ENCODE measurements around the gene STIMATE. TPM values are rescaled to one million over a fixed set of nuclear protein-coding genes. Genes with fewer than 3 reads are reported as not detected.

STIMATE gene
- total RNA-seq, 4 donors from 2014 or later, result 15.9 to 25.7 (median 19.3) TPM

DNA sequence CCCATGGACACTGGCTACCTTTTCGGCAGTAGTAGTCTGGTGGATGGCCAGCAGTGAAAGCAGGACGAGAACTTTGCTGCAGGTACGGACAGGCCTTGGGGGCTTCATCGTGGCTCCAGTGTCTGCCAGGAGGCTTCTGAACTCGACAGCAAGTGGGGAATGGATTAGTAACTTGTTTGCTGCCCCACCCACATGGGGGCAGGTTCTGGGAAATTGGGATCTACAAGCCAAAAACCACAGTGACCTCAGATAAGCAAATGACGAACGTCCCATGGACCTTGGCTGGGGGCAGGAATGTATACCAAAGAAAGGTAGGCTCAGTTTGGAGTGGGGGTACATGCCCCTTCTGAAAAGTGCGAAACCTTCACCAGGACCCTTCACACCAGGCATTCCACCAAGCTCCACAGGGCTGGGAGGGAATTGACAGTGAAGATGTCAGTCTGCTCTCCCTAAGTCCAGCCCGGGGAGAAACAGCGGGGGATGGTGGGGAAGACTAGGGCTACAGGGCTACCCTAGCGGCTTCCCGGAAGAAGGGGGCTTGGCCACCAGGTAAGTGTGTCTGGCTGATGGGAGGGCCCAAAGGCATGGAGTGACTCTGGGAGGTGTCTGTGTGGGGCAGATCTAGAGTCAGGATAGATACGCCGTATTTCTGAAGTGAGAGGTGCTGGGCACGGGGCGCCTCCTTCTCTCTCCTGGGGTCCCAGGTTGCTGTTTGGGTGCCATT, 66.7 kb downstream of the STIMATE start, which contains the start of gene ITIH4:
Gene ITIH4 (minus strand): TSS at position 138 of the 724 bp plus-strand sequence. CDS start 30 bp downstream, at position 108.
- Histone ChIP-seq H3K27ac (no peak within 1 kb of the TSS), H3K4me3 (no peak within 1 kb of the TSS), H3K9me3 (no peaks in the 10 kb centered on the region), H3K27me3 (no peaks in the 10 kb centered on the region), H3K36me3 (peaks cover 8% of the 10 kb centered on the region), H3K4me1 (peaks cover 27% of the 10 kb centered on the region)
- DNase-seq (ENCODE audit: low spot score in 2 of 2), result no peak
- TF ChIP-seq POLR2A (IDR thresholded peaks at IDR 0.05) (no peak), EP300 (IDR thresholded peaks at IDR 0.05) (no peak), POLR2AphosphoS5 (IDR thresholded peaks at IDR 0.05) (no peak)
- TF ChIP-seq, protein P1, sequence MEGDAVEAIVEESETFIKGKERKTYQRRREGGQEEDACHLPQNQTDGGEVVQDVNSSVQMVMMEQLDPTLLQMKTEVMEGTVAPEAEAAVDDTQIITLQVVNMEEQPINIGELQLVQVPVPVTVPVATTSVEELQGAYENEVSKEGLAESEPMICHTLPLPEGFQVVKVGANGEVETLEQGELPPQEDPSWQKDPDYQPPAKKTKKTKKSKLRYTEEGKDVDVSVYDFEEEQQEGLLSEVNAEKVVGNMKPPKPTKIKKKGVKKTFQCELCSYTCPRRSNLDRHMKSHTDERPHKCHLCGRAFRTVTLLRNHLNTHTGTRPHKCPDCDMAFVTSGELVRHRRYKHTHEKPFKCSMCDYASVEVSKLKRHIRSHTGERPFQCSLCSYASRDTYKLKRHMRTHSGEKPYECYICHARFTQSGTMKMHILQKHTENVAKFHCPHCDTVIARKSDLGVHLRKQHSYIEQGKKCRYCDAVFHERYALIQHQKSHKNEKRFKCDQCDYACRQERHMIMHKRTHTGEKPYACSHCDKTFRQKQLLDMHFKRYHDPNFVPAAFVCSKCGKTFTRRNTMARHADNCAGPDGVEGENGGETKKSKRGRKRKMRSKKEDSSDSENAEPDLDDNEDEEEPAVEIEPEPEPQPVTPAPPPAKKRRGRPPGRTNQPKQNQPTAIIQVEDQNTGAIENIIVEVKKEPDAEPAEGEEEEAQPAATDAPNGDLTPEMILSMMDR (IDR thresholded peaks at IDR 0.05), result no peak
- WGBS, result 74% methylated on average over 16 of the region's 16 CpGs

DNA sequence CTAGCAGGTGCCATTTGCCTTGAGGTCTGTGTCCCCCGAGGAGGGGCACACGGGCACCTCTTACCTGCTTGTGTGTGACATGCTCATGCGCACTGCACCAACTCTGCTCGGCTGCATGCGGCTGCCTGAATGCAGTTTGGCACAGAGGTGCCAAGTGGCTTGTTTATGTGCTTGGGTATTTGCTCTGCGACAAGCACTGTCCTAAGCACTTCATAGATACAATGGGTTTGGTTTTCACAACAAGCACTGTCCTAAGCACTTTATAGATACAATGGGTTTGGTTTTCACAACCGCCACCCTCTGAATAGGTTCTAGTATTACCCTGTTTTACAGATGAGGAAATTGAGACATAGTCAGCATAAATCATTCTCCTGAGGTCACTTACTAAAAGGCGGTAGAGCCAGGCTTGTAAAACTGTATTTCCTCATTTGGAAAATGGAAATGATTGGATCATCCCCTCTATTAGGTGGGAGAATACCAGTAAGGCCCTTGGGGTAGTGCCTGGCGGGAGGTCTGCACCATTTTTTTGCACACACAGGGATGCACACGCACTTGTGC, 67.4 kb downstream of the STIMATE start:
- no peak for DNase-seq (ENCODE audit: low spot score in 2 of 2)
- peaks cover 20% of the 10 kb centered on the region for H3K4me1 ChIP-seq
- H3K27ac ChIP-seq, result no peak overlapping the region
- no peak overlapping the region for H3K4me3 ChIP-seq
- no peaks in the 10 kb centered on the region for H3K27me3 ChIP-seq
- WGBS, result 87% methylated on average over 9 of the region's 10 CpGs
- H3K9me3 ChIP-seq, result no peaks in the 10 kb centered on the region
- TF ChIP-seq POLR2AphosphoS5 (IDR thresholded peaks at IDR 0.05) (no peak), POLR2A (IDR thresholded peaks at IDR 0.05) (no peak), EP300 (IDR thresholded peaks at IDR 0.05) (no peak)
- TF ChIP-seq, protein P1 (IDR thresholded peaks at IDR 0.05), result no peak
- H3K36me3 ChIP-seq, result peaks cover 7% of the 10 kb centered on the region

DNA sequence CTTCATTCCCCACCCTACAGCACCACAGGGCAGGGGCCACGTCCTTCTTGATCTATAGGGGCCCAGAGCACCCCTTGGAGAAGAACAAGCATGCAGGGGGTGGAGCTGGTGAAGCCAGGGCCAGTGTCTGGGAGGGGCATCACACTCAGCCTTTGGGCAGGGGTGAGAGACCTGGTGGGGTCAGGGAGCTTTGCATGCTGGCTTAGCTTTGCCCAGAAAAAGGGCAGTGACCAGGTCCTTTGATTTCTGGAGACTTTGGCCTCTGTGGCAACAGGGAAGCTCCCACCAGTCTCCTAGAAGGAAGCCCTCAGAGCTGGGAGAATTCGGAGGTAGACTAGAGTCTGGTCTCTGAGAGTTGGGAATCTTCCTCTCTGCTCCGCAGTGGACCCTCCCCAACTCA, 67.9 kb downstream of the STIMATE start:
- no peak for DNase-seq (ENCODE audit: low spot score in 2 of 2)
- no peaks in the 10 kb centered on the region for H3K9me3 ChIP-seq
- H3K36me3 ChIP-seq, result peaks cover 4% of the 10 kb centered on the region
- peaks cover 19% of the 10 kb centered on the region for H3K4me1 ChIP-seq
- TF ChIP-seq, protein P1 (IDR thresholded peaks at IDR 0.05), result no peak
- no peak for TF ChIP-seq POLR2A (IDR thresholded peaks at IDR 0.05)
- no peak overlapping the region for H3K4me3 ChIP-seq
- H3K27me3 ChIP-seq, result no peaks in the 10 kb centered on the region
- H3K27ac ChIP-seq, result no peak overlapping the region
- WGBS, result 92% methylated on average over 2 of the region's 3 CpGs

DNA sequence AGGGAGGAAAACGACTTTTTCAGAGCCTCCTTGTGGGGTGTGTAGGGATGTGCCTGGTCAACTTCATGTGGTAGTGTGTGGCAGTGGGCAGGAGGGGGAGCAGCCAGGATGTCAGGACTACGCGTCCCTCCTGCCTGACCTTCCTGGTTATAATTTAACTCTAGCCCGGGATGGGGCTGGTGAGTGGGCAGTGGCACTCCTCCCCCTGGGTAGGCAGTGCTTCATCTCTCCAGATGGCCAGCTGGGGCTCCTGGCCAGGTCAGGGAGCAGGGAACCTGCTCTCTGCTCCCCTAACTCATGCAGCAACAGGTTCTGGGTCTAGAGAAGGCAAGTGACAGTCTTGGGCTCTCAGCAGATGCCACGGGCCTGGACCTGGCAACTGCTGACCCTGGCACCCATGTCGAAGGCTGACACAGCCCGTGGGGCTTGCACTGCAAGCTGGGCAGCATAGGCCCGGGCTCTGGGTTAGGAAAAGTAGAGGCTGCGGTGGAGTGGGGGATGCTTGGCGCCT, 69.4 kb downstream of the STIMATE start:
- Histone ChIP-seq H3K4me1 (peaks cover 19% of the 10 kb centered on the region), H3K36me3 (peaks cover 10% of the 10 kb centered on the region), H3K27ac (no peak overlapping the region), H3K9me3 (no peaks in the 10 kb centered on the region), H3K27me3 (no peaks in the 10 kb centered on the region), H3K4me3 (no peak overlapping the region)
- TF ChIP-seq POLR2A (IDR thresholded peaks at IDR 0.05) (no peak), EP300 (IDR thresholded peaks at IDR 0.05) (no peak), POLR2AphosphoS5 (IDR thresholded peaks at IDR 0.05) (no peak)
- TF ChIP-seq, protein P1 (IDR thresholded peaks at IDR 0.05), result no peak
- DNase-seq (ENCODE audit: low spot score in 2 of 2), result no peak
- 85% methylated on average over 5 of the region's 10 CpGs for WGBS

DNA sequence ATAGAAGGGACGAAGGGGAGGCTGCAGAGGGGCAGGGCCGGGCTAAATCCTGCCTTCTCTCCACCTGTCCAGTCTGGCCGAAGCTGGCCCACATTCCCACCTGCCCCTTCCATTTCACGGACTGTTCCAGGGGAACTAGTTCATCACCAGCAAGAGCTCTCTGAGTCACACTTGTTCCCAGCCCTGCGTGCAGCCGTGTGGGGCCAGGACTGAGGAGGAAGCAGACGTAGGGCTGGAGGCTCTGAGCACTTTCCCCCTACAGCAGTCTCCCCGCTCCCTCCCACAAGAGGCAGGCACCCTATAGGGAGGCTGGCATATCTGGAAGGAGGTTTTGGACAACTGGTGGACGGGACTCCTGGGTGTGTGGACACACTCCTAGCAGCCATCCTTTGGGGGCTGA, 69.9 kb downstream of the STIMATE start:
- Histone ChIP-seq H3K27me3 (no peaks in the 10 kb centered on the region), H3K27ac (no peak overlapping the region), H3K4me3 (no peak overlapping the region), H3K9me3 (no peaks in the 10 kb centered on the region), H3K4me1 (peaks cover 19% of the 10 kb centered on the region), H3K36me3 (peaks cover 14% of the 10 kb centered on the region)
- TF ChIP-seq POLR2A (IDR thresholded peaks at IDR 0.05) (no peak), EP300 (IDR thresholded peaks at IDR 0.05) (no peak), POLR2AphosphoS5 (IDR thresholded peaks at IDR 0.05) (no peak)
- TF ChIP-seq, protein P1 (IDR thresholded peaks at IDR 0.05), result no peak
- 70% methylated on average over 6 of the region's 9 CpGs for WGBS
- no peak for DNase-seq (ENCODE audit: low spot score in 2 of 2)
